ENCODE measurements around the gene FCGR2B.
"Not testable (repeated sequence)": the region's sequence is repeated elsewhere in the genome, so short reads cannot be mapped to it uniquely, and the experiment has no call there.

FCGR2B gene

GRCh38 chr1:161662684-161663339, at the start of gene FCGR2B:
FCGR2B (plus strand) TSS chr1:161663143; CDS start chr1:161663242, 99 bp downstream.
- DNase-seq, result not testable (repeated sequence)

- not testable (repeated sequence) for DNase-seq
These were observed 46.5 kb upstream of the FCGR2B start for GRCh38 chr1:161616417-161616816.

GRCh38 chr1:161618517-161618916, 44.4 kb upstream of the FCGR2B start:
- not testable (repeated sequence) for DNase-seq

GRCh38 chr1:161620399-161620798, 42.5 kb upstream of the FCGR2B start:
- DNase-seq, result not testable (repeated sequence)

GRCh38 chr1:161621181-161622000, 41.6 kb upstream of the FCGR2B start:
- DNase-seq, result not testable (repeated sequence)

GRCh38 chr1:161622054-161622453, 40.9 kb upstream of the FCGR2B start:
- not testable (repeated sequence) for DNase-seq

- DNase-seq, result not testable (repeated sequence)
These were observed 39.4 kb upstream of the FCGR2B start for GRCh38 chr1:161623401-161624051.

GRCh38 chr1:161624605-161625004, 38.3 kb upstream of the FCGR2B start:
- not testable (repeated sequence) for DNase-seq

- not testable (repeated sequence) for DNase-seq
These were observed 36.3 kb upstream of the FCGR2B start for GRCh38 chr1:161626445-161627146.

- not testable (repeated sequence) for DNase-seq
These were observed 32.7 kb upstream of the FCGR2B start for GRCh38 chr1:161630128-161630742.

- DNase-seq, result no peak
These were observed 31.9 kb upstream of the FCGR2B start, which contains the start of gene FCGR3B for GRCh38 chr1:161631076-161631475. FCGR3B (minus strand) TSS chr1:161631176; CDS start chr1:161631094, 82 bp downstream.

- DNase-seq, result not testable (repeated sequence)
These were observed 27.9 kb upstream of the FCGR2B start for GRCh38 chr1:161634993-161635392.

GRCh38 chr1:161636189-161636782, 26.7 kb upstream of the FCGR2B start:
- not testable (repeated sequence) for DNase-seq

- DNase-seq, result not testable (repeated sequence)
These were observed 26.0 kb upstream of the FCGR2B start for GRCh38 chr1:161636976-161637375.

GRCh38 chr1:161638251-161638993, 24.5 kb upstream of the FCGR2B start:
- not testable (repeated sequence) for DNase-seq

GRCh38 chr1:161639203-161639602, 23.7 kb upstream of the FCGR2B start:
- DNase-seq, result not testable (repeated sequence)

- not testable (repeated sequence) for DNase-seq
These were observed 20.2 kb upstream of the FCGR2B start for GRCh38 chr1:161642697-161643096.

GRCh38 chr1:161643481-161644208, 19.3 kb upstream of the FCGR2B start:
- not testable (repeated sequence) for DNase-seq

- not testable (repeated sequence) for DNase-seq
These were observed 18.1 kb upstream of the FCGR2B start for GRCh38 chr1:161644855-161645254.
